ENCODE measurements around the gene CTXND1. TPM values are rescaled to one million over a fixed set of nuclear protein-coding genes. Genes with fewer than 3 reads are reported as not detected.

CTXND1 gene
- total RNA-seq, 2 experiments from 2014 or later: not detected

Other genes starting within 250 kb of the CTXND1 start
- 10 to 100 TPM; 28.9 to 29.6 TPM for gene ZFAND6, start 192.5 kb downstream of the CTXND1 start, total RNA-seq
- gene FAH, start 99.2 kb downstream of the CTXND1 start, total RNA-seq: 10 to 100 TPM; 53.4 to 55.8 TPM
- gene ARNT2, start 152.2 kb upstream of the CTXND1 start, total RNA-seq: under 1 TPM in 1 of 2 experiments, not detected in 1; 0.14 TPM